ENCODE data around the gene CDH9.

GRCh38 chr5:26864061-26864460, 174.3 kb downstream of the CDH9 start:
- TF ChIP-seq CTCF (IDR thresholded peaks at IDR 0.05) (no peak), POLR2A (IDR thresholded peaks at IDR 0.05) (no peak)

Measured in heart left ventricle (tissue), 13 donors.